ENCODE results near the gene ARPC1A.

- TF ChIP-seq EP300 (conservative IDR thresholded peaks at IDR 0.05; ENCODE audit: poor library complexity, severe bottlenecking) (no peak), MXI1 (conservative IDR thresholded peaks at IDR 0.05; ENCODE audit: poor library complexity, severe bottlenecking) (no peak), POLR2AphosphoS5 (IDR thresholded peaks at IDR 0.05) (no peak), EZH2 (IDR thresholded peaks at IDR 0.05; ENCODE audit: borderline replicate concordance, insufficient read depth, low read length, poor library complexity, severe bottlenecking) (no peak), SMC3 (conservative IDR thresholded peaks at IDR 0.05; ENCODE audit: poor library complexity) (no peak)
- TF ChIP-seq, protein P1, sequence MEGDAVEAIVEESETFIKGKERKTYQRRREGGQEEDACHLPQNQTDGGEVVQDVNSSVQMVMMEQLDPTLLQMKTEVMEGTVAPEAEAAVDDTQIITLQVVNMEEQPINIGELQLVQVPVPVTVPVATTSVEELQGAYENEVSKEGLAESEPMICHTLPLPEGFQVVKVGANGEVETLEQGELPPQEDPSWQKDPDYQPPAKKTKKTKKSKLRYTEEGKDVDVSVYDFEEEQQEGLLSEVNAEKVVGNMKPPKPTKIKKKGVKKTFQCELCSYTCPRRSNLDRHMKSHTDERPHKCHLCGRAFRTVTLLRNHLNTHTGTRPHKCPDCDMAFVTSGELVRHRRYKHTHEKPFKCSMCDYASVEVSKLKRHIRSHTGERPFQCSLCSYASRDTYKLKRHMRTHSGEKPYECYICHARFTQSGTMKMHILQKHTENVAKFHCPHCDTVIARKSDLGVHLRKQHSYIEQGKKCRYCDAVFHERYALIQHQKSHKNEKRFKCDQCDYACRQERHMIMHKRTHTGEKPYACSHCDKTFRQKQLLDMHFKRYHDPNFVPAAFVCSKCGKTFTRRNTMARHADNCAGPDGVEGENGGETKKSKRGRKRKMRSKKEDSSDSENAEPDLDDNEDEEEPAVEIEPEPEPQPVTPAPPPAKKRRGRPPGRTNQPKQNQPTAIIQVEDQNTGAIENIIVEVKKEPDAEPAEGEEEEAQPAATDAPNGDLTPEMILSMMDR (IDR thresholded peaks at IDR 0.05; ENCODE audit: poor library complexity, severe bottlenecking), result no peak
These were observed 29.4 kb downstream of the ARPC1A start for GRCh38 chr7:99355098-99355497.

Measured in neural cell (in vitro differentiated cells).